Uterus (tissue), 4 donors: ENCODE data around the gene PER2. TPM values are rescaled to one million over a fixed set of nuclear protein-coding genes. Genes with fewer than 3 reads are reported as not detected.

ENCODE experiments used
- DNase-seq, 2 donors: peaks; one replicate each; pipeline ENCODE4 v3.0.0-alpha.2; 2019 to 2020
- H3K27ac ChIP-seq, 2 donors: fragments of 200-600 bp; sonication (generic); 1 replicate in 1 of 2; 2 replicates in 1 of 2; pipeline ENCODE4 v1.5.1; 2016 to 2018
- H3K27me3 ChIP-seq, 2 donors: fragments of 200-600 bp; sonication (generic); one replicate each; pipeline ENCODE4 v1.5.1; 2018 to 2019; ENCODE audit warnings: control low read depth in 1 of 2
- H3K36me3 ChIP-seq, 2 donors: fragments of 200-600 bp; sonication (generic); one replicate each; pipeline ENCODE4 v1.5.1; 2019; ENCODE audit warnings: control low read depth in 1 of 2
- H3K4me1 ChIP-seq, 2 donors: fragments of 200-600 bp; sonication (generic); one replicate each; pipeline ENCODE4 v1.5.1; 2018 to 2019; ENCODE audit warnings: control low read depth in 1 of 2
- H3K4me3 ChIP-seq, 2 donors: fragments of 200-600 bp; sonication (generic); 1 replicate in 1 of 2; 2 replicates in 1 of 2; pipeline ENCODE4 v1.5.1; 2018 to 2019; ENCODE audit warnings: mild to moderate bottlenecking in 1 of 2
- H3K9me3 ChIP-seq, 2 donors: fragments of 200-600 bp; sonication (generic); one replicate each; pipeline ENCODE4 v1.5.1; 2019; ENCODE audit warnings: control low read depth in 1 of 2
- CTCF ChIP-seq, 4 experiments: fragments of 200-600 bp in 2 of 4; fragments of 450-650 bp in 2 of 4; sonication (generic) in 2 of 4; IDR thresholded peaks; one replicate each; pipeline ENCODE4 v1.5.1; 2016 to 2019; ENCODE audit warnings: antibody characterized with exemption in 4 of 4, mild to moderate bottlenecking in 2 of 4, moderate library complexity in 1 of 4
- POLR2A ChIP-seq, 2 donors: fragments of 450-650 bp; IDR thresholded peaks; one replicate each; pipeline ENCODE4 v1.6.1; 2016; ENCODE audit warnings: antibody characterized with exemption in 2 of 2, mild to moderate bottlenecking in 1 of 2, moderate library complexity in 1 of 2
- intact Hi-C: fragments of 100-400 bp; cut with DNase I; formaldehyde crosslinking; loops from one replicate; pipeline ENCODE4 v1.15.1; 2023; ENCODE audit warnings: low total_unique reads
- total RNA-seq, 4 donors: library from RNA; depleted of rRNA in 3 of 4; stranded (reverse); fragments of >200 nt in 3 of 4; gene quantifications; one replicate each; pipeline versions ENCODE4 v1.1.0 to v1.2.4, GENCODE V29; 2014 to 2023
- donor health status: DM: yes; HTN: yes; CAD: no.

PER2 gene
- total RNA-seq, 4 donors from 2014 or later: 2.9 to 40.9 (median 19.9) TPM

DNA sequence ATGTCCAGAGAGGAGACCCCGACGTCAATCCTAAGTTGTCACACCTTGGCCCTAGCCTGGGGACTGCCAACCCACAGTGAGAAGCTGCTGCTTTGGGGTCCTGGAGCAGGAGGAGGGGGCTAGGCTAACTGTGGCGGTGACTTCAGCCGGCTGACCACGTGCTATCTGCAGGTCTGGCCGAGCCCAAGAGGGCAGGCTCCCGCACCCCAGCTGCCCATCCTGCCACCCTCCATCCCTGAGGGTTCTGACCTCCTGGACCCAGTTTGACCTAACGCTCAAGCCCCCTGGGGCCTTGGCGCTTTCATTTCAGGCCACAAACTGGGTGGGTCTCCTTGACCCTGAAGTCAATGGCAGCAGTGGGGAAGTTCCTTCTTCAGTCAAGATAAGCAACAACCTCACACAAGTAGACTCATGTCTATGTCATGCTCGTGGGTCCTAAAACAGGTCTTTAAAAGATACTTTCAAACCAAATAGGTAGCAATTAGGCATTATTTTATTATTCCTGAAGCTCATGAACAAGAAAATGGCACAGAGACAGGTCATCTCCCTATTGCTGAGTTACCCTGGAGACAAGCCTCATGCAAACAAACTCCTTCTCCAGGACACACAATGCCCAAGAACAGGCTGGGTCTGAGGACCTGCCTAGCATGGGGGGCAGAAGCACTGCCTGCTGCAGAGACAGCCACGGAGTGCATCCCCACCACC, 50.8 kb downstream of the PER2 start:
- no peaks in the 10 kb centered on the region for H3K9me3 ChIP-seq
- no peak for DNase-seq
- TF ChIP-seq POLR2A (IDR thresholded peaks at IDR 0.05): no peak
- no peaks in the 10 kb centered on the region for H3K27me3 ChIP-seq
- H3K4me1 ChIP-seq: peaks cover 2 to 26% of the 10 kb centered on the region in 2 donors
- H3K4me3 ChIP-seq: no peak overlapping the region
- H3K36me3 ChIP-seq: no peaks in the 10 kb centered on the region
- H3K27ac ChIP-seq: no peak overlapping the region
- intact Hi-C loops: no loop called here

GRCh38 chr2:238236571-238236970, 51.8 kb downstream of the PER2 start:
- no peaks in the 10 kb centered on the region for H3K27me3 ChIP-seq
- no peak for DNase-seq
- no peaks in the 10 kb centered on the region for H3K36me3 ChIP-seq
- no peaks in the 10 kb centered on the region for H3K9me3 ChIP-seq
- no peak overlapping the region for H3K4me3 ChIP-seq
- TF ChIP-seq POLR2A (IDR thresholded peaks at IDR 0.05): no peak
- no peak for TF ChIP-seq CTCF (IDR thresholded peaks at IDR 0.05)
- peaks cover 0 to 23% of the 10 kb centered on the region in 2 donors for H3K4me1 ChIP-seq
- intact Hi-C loops: no loop called here
- no peak overlapping the region for H3K27ac ChIP-seq

- Histone ChIP-seq H3K36me3 (no peaks in the 10 kb centered on the region), H3K9me3 (no peaks in the 10 kb centered on the region), H3K27ac (no peak overlapping the region), H3K4me3 (no peak overlapping the region), H3K27me3 (no peaks in the 10 kb centered on the region), H3K4me1 (peaks cover 0 to 16% of the 10 kb centered on the region in 2 donors)
- DNase-seq: no peak
- TF ChIP-seq CTCF (IDR thresholded peaks at IDR 0.05) (no peak), POLR2A (IDR thresholded peaks at IDR 0.05) (no peak)
- intact Hi-C loops: no loop called here
These were observed 52.6 kb downstream of the PER2 start for GRCh38 chr2:238235856-238236255.

GRCh38 chr2:238235331-238235732, 53.1 kb downstream of the PER2 start:
- no peak for DNase-seq
- Histone ChIP-seq H3K4me1 (peaks cover 0 to 11% of the 10 kb centered on the region in 2 donors), H3K4me3 (no peak overlapping the region), H3K27ac (no peak overlapping the region), H3K27me3 (no peaks in the 10 kb centered on the region), H3K9me3 (no peaks in the 10 kb centered on the region), H3K36me3 (no peaks in the 10 kb centered on the region)
- TF ChIP-seq CTCF (IDR thresholded peaks at IDR 0.05) (no peak), POLR2A (IDR thresholded peaks at IDR 0.05) (no peak)
- intact Hi-C loops: no loop called here

GRCh38 chr2:238233625-238234024, 54.8 kb downstream of the PER2 start:
- TF ChIP-seq CTCF (IDR thresholded peaks at IDR 0.05) (no peak), POLR2A (IDR thresholded peaks at IDR 0.05) (no peak)
- intact Hi-C loops: no loop called here
- Histone ChIP-seq H3K4me1 (peaks cover 0 to under 1% of the 10 kb centered on the region in 2 donors), H3K36me3 (no peaks in the 10 kb centered on the region), H3K27ac (no peak overlapping the region), H3K27me3 (no peaks in the 10 kb centered on the region), H3K4me3 (no peak overlapping the region), H3K9me3 (no peaks in the 10 kb centered on the region)
- no peak for DNase-seq
